PFSK-1 (cell line): ENCODE results near the gene ADAM19.

Source experiments
- FOXP2 ChIP-seq: optimal IDR thresholded peaks from 2 replicates; pipeline ENCODE3; 2011; ENCODE audit warnings: borderline replicate concordance, control low read depth, inconsistent platforms; ENCODE audit not compliant: insufficient read depth; ENCODE audit errors: extremely low read length, extremely low read depth
- POLR2AphosphoS5 ChIP-seq: IDR thresholded peaks from 2 replicates; pipeline ENCODE4 v1.6.1; 2012; ENCODE audit warnings: low read depth, mild to moderate bottlenecking, control low read depth, low read length, moderate library complexity
- SIN3A ChIP-seq: IDR thresholded peaks from 2 replicates; pipeline ENCODE4 v1.6.1; 2012; ENCODE audit warnings: mild to moderate bottlenecking, low read length, moderate library complexity, borderline replicate concordance; ENCODE audit not compliant: insufficient read depth
- TAF1 ChIP-seq: IDR thresholded peaks from 2 replicates; pipeline ENCODE4 v1.6.1; 2012; ENCODE audit warnings: low read length, control low read depth, borderline replicate concordance; ENCODE audit not compliant: insufficient read depth
- TF ChIP-seq, protein P1 (sequence below), 2 experiments: IDR thresholded peaks; 2 replicates each; pipeline versions ENCODE4 v1.6.1 to v1.8.0; 2011 to 2012; ENCODE audit warnings: low read depth in 2 of 2, low read length in 2 of 2, control low read depth in 1 of 2, inconsistent platforms in 1 of 2, mild to moderate bottlenecking in 1 of 2, moderate library complexity in 1 of 2; ENCODE audit not compliant: insufficient read depth in 1 of 2

The ADAM19 gene

DNA sequence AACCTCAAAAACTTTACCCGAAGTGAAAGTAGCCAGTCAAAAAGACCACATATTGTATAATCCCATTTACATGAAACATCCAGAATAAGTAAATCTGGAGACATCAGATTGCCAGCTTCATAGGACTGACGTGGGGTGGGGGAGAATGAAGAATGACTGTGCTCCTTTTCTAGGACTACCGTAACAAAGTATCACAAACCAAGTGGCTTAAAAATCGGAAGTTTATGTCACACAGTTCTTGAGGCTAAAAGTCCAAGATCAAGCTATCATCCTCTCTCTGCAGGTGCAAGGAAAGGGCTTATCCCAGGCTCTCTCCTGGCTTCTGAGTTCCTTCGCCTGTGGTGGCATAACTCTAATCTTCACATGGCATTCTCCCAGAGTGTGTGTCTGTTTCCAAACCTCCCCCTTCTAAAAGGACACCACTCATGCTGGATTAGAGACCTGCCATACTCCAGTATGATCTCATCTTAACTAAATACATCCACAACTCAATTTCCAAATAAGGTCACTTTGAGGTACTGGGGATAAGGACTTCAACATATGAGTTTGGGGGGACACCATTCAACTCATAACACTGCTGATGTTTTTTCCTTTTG lies 25.5 kb downstream of the ADAM19 start:
- TF ChIP-seq POLR2AphosphoS5 (no peak), SIN3A (no peak), TAF1 (no peak), FOXP2 (no peak)
- TF ChIP-seq, protein P1, sequence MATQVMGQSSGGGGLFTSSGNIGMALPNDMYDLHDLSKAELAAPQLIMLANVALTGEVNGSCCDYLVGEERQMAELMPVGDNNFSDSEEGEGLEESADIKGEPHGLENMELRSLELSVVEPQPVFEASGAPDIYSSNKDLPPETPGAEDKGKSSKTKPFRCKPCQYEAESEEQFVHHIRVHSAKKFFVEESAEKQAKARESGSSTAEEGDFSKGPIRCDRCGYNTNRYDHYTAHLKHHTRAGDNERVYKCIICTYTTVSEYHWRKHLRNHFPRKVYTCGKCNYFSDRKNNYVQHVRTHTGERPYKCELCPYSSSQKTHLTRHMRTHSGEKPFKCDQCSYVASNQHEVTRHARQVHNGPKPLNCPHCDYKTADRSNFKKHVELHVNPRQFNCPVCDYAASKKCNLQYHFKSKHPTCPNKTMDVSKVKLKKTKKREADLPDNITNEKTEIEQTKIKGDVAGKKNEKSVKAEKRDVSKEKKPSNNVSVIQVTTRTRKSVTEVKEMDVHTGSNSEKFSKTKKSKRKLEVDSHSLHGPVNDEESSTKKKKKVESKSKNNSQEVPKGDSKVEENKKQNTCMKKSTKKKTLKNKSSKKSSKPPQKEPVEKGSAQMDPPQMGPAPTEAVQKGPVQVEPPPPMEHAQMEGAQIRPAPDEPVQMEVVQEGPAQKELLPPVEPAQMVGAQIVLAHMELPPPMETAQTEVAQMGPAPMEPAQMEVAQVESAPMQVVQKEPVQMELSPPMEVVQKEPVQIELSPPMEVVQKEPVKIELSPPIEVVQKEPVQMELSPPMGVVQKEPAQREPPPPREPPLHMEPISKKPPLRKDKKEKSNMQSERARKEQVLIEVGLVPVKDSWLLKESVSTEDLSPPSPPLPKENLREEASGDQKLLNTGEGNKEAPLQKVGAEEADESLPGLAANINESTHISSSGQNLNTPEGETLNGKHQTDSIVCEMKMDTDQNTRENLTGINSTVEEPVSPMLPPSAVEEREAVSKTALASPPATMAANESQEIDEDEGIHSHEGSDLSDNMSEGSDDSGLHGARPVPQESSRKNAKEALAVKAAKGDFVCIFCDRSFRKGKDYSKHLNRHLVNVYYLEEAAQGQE (IDR thresholded peaks at IDR 0.05; ENCODE audit: insufficient read depth in 1 of 2, low read depth in 2 of 2, low read length in 2 of 2): no peak

DNA sequence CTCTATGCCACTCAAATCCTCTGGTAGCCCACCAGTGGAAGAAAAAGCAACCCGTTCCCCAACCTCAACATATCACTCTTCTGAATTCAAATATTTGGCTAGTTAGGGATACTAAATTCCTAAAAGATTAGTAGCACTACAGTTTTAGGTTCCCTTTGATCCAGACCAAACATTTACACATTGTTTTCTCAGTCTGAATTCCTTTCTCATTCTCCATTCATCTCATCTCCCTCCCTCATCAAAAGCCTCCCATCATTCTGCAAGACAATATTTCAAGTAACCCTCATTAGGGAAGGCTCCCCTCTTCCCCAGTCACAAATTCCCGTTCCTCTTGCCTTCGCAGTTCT lies 26.3 kb downstream of the ADAM19 start:
- TF ChIP-seq, protein P1 (IDR thresholded peaks at IDR 0.05; ENCODE audit: insufficient read depth in 1 of 2, low read depth in 2 of 2, low read length in 2 of 2): no peak
- TF ChIP-seq TAF1: no peak
- TF ChIP-seq FOXP2: no peak
- TF ChIP-seq SIN3A: no peak
- no peak for TF ChIP-seq POLR2AphosphoS5

DNA sequence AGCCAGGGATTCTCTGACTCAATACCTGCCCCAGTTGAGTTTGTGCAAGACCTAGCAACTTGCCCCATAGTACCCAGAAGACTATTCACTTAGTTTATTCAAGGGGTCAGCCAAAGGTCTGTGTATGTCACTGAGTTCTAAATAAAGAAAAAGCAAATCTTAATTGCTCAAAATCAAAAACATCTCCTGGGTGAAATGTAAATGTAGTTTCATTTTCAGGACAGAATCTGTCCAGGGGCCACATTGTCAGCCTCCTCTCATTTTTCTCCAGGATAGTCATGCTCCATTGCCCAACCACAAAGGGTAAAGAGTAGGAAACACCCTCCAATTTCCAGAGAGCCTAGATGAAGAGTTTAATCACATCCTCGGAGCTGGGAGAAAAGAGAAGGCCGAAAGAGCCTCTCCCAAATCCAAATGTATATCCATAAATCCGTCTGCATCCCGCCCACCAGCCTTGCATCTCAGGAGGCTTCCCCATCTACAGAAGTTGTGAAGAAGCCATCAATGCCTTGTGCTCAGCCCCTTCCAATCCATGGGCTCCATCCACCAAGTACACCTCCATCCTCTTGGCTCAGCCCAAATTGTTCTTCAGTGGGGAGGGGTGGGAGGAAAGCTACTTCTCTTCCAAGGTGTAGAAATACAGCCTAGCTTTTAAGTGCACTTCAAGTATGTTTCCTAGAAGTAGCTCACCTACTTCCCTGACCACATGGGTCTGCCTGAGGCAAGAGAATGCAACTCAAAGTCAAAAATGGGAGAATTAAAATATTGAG lies 26.9 kb downstream of the ADAM19 start:
- TF ChIP-seq, protein P1 (IDR thresholded peaks at IDR 0.05; ENCODE audit: insufficient read depth in 1 of 2, low read depth in 2 of 2, low read length in 2 of 2): no peak

DNA sequence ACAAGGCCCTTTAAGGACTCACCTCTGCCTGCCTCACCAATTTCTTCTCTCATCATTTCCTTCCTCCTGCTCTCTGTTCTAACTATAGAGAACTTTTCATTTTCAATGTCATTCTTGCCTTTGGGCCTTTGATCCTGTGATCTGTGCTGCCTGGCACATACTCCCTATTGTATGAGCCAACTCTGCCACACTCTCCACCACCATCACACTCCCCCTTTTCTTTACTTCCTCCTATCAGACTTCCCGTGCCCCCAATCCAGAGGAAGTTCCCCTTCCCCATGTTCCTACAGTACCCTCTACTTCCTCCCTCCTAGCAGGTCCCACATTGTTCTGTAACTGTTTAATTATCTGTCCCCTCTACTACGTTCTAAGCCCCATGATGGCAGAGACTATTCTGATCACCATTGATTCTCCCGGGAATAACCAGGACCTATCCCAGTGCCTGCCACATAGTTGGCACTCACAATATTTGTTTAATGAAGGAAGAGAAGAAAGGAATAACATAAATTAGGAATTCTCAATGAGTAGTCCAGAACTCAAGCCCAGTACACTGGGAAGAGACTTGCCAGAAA lies 27.5 kb downstream of the ADAM19 start:
- TF ChIP-seq FOXP2: no peak
- no peak for TF ChIP-seq POLR2AphosphoS5
- TF ChIP-seq TAF1: no peak
- TF ChIP-seq SIN3A: no peak
- TF ChIP-seq, protein P1 (IDR thresholded peaks at IDR 0.05; ENCODE audit: insufficient read depth in 1 of 2, low read depth in 2 of 2, low read length in 2 of 2): no peak
